Activated CD4-positive, alpha-beta T cell treated with anti-CD3 and anti-CD28 coated beads for 36 hours (primary cell): ENCODE measurements around the gene EMC7. TPM values are rescaled to one million over a fixed set of nuclear protein-coding genes. Genes with fewer than 3 reads are reported as not detected.

Experiments used
- ATAC-seq: fragments of 200-7000 bp; cut with Tn5 transposase; one replicate; pipeline ENCODE4 v1.10.0; 2021; ENCODE audit warnings: mild to moderate bottlenecking, moderate library complexity
- CTCF ChIA-PET: fragments of 350-600 bp; sonication (Branson Sonifier 250); formaldehyde crosslinking; loops from one replicate; lab custom pipeline; 2021; ENCODE audit warnings: antibody characterized with exemption; lab: Charles Lee
- POLR2A ChIA-PET: fragments of 350-600 bp; sonication (Branson Sonifier 250); formaldehyde crosslinking; loops from one replicate; lab custom pipeline; 2021; ENCODE audit warnings: antibody characterized with exemption, inconsistent platforms; lab: Charles Lee
- DNase-seq: peaks from one replicate; pipeline ENCODE4 v3.0.0-alpha.2; 2020
- H3K27ac Mint-ChIP-seq: one replicate; pipeline ENCODE4 v1.8.0; 2021; ENCODE audit warnings: mixed read lengths
- H3K27me3 Mint-ChIP-seq: one replicate; pipeline ENCODE4 v1.8.0; 2021; ENCODE audit warnings: mixed read lengths
- H3K36me3 Mint-ChIP-seq: one replicate; pipeline ENCODE4 v1.8.0; 2021; ENCODE audit warnings: low read depth, mixed read lengths
- H3K4me1 Mint-ChIP-seq: one replicate; pipeline ENCODE4 v1.8.0; 2021; ENCODE audit warnings: mixed read lengths
- H3K4me3 Mint-ChIP-seq: one replicate; pipeline ENCODE4 v1.8.0; 2021; ENCODE audit warnings: mild to moderate bottlenecking, moderate library complexity, mixed read lengths
- H3K9me3 Mint-ChIP-seq: one replicate; pipeline ENCODE4 v1.8.0; 2021; ENCODE audit warnings: low read depth, mixed read lengths
- intact Hi-C, 2 experiments: fragments of 100-400 bp; cut with DNase I in 1 of 2; cut with micrococcal nuclease in 1 of 2; formaldehyde crosslinking; loops; one replicate each; pipeline versions ENCODE4 v1.14.2 to v1.15.1; 2022 to 2024; cut with DNase I, micrococcal nuclease
- total RNA-seq, 2 experiments: library from RNA; stranded (reverse); gene quantifications; one replicate each; pipeline ENCODE4 v1.2.3, GENCODE V29; 2021

Gene EMC7
- total RNA-seq, 2 experiments from 2014 or later: 46.7 to 48.5 TPM

DNA sequence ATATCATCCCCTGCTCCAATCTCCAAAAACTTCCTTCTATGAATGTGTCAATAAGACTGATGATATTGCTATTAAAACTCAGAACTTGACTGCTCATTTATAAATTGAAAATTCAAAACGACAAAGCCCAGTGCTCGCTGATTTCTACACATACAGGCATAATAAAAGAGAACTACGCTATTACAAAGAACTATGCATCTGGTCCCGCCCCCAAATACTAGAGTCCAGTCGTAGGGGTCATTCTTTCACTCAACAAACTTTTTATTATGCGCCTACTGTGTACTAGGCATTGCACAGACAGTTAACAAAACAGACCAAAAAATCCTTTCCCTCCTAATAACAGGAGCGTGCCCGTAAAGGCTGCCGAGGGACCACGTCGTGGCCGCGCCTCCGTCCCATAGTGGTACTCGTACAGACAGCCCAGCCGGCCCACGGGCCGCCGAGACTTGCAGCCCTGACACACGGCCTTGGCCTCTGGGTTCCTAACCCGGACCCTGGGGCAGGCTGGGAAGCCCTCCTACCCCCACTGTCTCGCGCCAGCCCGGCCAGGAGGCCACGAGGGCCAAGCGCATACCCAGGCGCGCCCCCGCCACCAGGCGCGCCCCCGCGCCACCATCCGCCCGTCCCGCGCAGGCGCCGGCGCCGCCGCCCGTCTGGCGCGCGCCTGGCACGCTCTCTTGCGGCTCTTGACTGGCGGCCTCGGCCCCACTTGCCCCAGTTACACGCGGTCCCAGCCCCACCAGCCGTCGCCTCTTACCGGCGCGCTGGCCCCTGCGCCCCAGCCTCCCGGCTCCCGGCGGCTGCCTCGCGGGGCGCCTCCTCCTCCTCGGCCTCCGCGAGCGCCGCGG lies 63.4 kb downstream of the EMC7 start:
- peak; percentile 88 for DNase-seq
- Mint-ChIP-seq H3K27me3 (no peaks in the 10 kb centered on the region), H3K27ac (peak overlapping the region; percentile 96)

More for the DNA sequence above, 63.4 kb downstream of the EMC7 start:
- Mint-ChIP-seq H3K36me3 (no peaks in the 10 kb centered on the region), H3K9me3 (no peaks in the 10 kb centered on the region), H3K4me3 (peak overlapping the region; percentile 81), H3K4me1 (peaks cover 23% of the 10 kb centered on the region)
- CTCF ChIA-PET: interaction anchor here (0.8 kb wide), 1 partner anchor 24 kb away, joined by 4 read pairs; no protein-coding TSS in a partner anchor
- POLR2A ChIA-PET: no interaction called here
- intact Hi-C loops: loop anchor here (1.0 to 5.0 kb wide), 6 partner anchors 63 to 1509 kb away; partner anchors contain the start of genes SLC12A6 (in 2 of the 2), ZNF770 (in 2 of the 2), DPH6 (in 1 of the 2) and EMC7 (in 1 of the 2)
- ATAC-seq: peak; percentile 76

Other genes with a start within 250 kb of the EMC7 start
- gene CHRM5, start 133.4 kb downstream of the EMC7 start, total RNA-seq: not detected
- gene AVEN, start 62.7 kb downstream of the EMC7 start, total RNA-seq: 10 to 100 TPM; 10.5 to 10.7 TPM
- 1 to 10 TPM; 2.3 to 2.4 TPM for gene PGBD4, start 221 bp upstream of the EMC7 start, total RNA-seq
- gene KATNBL1, start 108.2 kb upstream of the EMC7 start, total RNA-seq: 10 to 100 TPM; 45.0 to 47.5 TPM
- 10 to 100 TPM; 85.5 to 91.0 TPM for gene EMC4, start 123.2 kb upstream of the EMC7 start, total RNA-seq
- 10 to 100 TPM; 18.2 to 22.1 TPM for gene SLC12A6, start 235.9 kb upstream of the EMC7 start, total RNA-seq
- 100 to 1,000 TPM; 217 to 313 TPM for gene NOP10, start 241.3 kb upstream of the EMC7 start, total RNA-seq
- not detected for gene NUTM1, start 241.5 kb upstream of the EMC7 start, total RNA-seq